Measurements from ENCODE around the gene SPATA7. TPM values are rescaled to one million over a fixed set of nuclear protein-coding genes. Genes with fewer than 3 reads are reported as not detected.

Gene SPATA7
- total RNA-seq, 1 donor from 2014 or later = 2.9 TPM

DNA sequence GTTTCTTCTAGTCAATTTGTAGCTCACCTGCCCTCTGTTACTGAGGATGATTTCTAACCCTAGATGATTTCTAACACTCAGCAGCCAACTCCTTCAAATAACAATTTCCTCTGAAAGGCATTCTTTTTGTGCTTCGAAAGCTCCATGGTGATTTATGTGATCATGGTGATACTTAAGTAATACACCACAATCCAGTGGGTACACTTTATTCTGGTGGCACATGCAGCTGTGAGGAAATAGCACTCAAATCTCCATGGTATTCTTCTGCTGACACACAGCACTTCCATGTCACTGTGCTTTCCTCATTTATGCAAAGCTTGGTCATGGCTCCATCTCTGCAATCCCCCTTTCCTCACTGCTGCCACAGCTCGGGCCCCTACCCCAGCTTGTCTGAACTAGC lies 95.6 kb downstream of the SPATA7 start:
- intact Hi-C loops (cut with micrococcal nuclease) = no loop called here

- intact Hi-C loops (cut with micrococcal nuclease) = no loop called here
Observed at GRCh38 chr14:88481794-88482193, 96.3 kb downstream of the SPATA7 start.

- intact Hi-C loops (cut with micrococcal nuclease) = no loop called here
Observed at GRCh38 chr14:88482524-88482923, 97.1 kb downstream of the SPATA7 start.

Other genes with a start within 250 kb of the SPATA7 start
- gene KCNK10, start 62.4 kb upstream of the SPATA7 start, total RNA-seq = not detected in 2 replicates
- gene PTPN21, start 169.3 kb downstream of the SPATA7 start, total RNA-seq = 0.23 TPM in 1 of 2 replicates, not detected in the other
- 37.8 and 41.2 TPM in 2 replicates for gene ZC3H14, start 177.4 kb downstream of the SPATA7 start, total RNA-seq